H1 (cell line): ENCODE results near the gene FBLN2. TPM values are rescaled to one million over a fixed set of nuclear protein-coding genes. Genes with fewer than 3 reads are reported as not detected.

Experiments
- GABPA ChIP-seq: IDR thresholded peaks from 2 replicates; pipeline ENCODE4 v1.6.1; 2011; ENCODE audit warnings: mild to moderate bottlenecking, low read length, moderate library complexity, borderline replicate concordance; ENCODE audit not compliant: insufficient read depth
- KDM4A ChIP-seq: IDR thresholded peaks from one replicate; pipeline ENCODE4 v1.7.1; 2012; ENCODE audit warnings: low read depth, mild to moderate bottlenecking, moderate library complexity, low read length, inconsistent platforms; ENCODE audit not compliant: severe bottlenecking
- PHF8 ChIP-seq: fragments of 200-600 bp; sonication (generic); conservative IDR thresholded peaks from 2 replicates; pipeline ENCODE4 v1.7.1; 2012; ENCODE audit warnings: low read depth, mild to moderate bottlenecking, inconsistent platforms, low read length, moderate library complexity
- RXRA ChIP-seq: IDR thresholded peaks from 2 replicates; pipeline ENCODE4 v1.6.1; 2011; ENCODE audit warnings: low read depth, mild to moderate bottlenecking, low read length, moderate library complexity; ENCODE audit not compliant: insufficient read depth
- TEAD4 ChIP-seq: IDR thresholded peaks from 2 replicates; pipeline ENCODE4 v1.6.1; 2012; ENCODE audit warnings: low read depth, low read length, inconsistent platforms, mixed read lengths
- polyA plus RNA-seq, 7 experiments: library from polyadenylated mRNA; depleted of rRNA in 3 of 7; stranded (reverse) in 5 of 7; unstranded in 2 of 7; fragments of >200 nt in 5 of 7; fragments of 200-250 nt in 2 of 7; gene quantifications; 1 replicate in 5 of 7; 2 replicates in 1 of 7; 4 replicates in 1 of 7; pipeline versions ENCODE4 v1.2.1 to v1.2.3, GENCODE V29; 2011 to 2013; ENCODE audit warnings: missing spikeins in 2 of 7, mixed read lengths in 2 of 7
- total RNA-seq: library from RNA; stranded (reverse); fragmentation: NEBNext Ultra II Directional; extraction: Animal tissue kit (Norgen Biotek cat#: 25700); gene quantifications from 2 replicates; pipeline ENCODE4 v1.2.1, GENCODE V29; 2021

The FBLN2 gene
- total and polyA plus RNA-seq, 2 of the 8 experiments (the other 6 are each of a cell fraction or from before 2014, with no cell fraction given), result 17.4 to 24.2 TPM

DNA sequence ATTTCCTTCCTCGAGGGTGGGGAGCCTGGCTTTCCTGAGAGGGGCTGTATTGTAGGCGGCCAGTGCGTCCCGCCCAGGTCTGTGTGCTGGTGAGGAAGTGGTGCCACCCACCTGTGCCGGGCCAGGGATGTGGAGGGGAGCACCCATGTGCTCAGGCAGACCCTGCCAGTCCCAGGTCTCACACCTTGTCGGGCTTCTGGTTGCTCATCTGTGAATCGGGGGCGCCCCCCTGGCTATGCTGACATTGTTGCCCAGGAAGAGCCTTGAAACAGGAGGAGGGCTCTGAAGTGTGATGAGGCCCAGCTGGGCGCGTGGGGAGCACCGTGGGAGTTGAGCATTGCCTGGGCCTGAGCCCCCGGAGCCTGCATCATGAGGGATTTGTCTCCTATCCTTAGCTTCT, 4.8 kb downstream of the FBLN2 start (continued):
- TF ChIP-seq TEAD4 (no peak), PHF8 (no peak), KDM4A (no peak), GABPA (no peak), RXRA (no peak)
